ENCODE results near the gene NRXN3. TPM values are rescaled to one million over a fixed set of nuclear protein-coding genes. Genes with fewer than 3 reads are reported as not detected.

The NRXN3 gene
- total and polyA plus RNA-seq, 2 experiments from 2014 or later = 1.0 to 1.8 TPM

DNA sequence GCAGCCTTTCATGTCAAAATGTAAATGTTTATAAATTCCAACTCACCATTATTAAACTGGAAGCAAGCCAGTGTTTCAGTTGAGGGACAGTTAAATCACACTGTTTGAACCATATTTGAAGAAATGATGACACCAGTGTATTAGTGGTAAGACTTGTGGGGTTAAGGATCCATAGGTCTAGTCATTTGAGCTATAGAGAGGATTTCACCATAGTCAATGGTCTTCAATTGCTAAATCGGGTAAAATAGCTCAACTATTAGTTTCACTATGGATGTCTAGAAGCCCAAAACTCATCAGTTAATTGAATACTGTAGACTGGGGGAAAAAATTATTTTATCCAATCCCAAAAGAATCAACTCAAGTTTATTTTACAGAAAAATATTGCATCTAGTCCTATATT lies 659.1 kb downstream of the NRXN3 start:
- no peaks in the 10 kb centered on the region for H3K9me2 ChIP-seq (ENCODE audit: insufficient read depth)
- no peaks in the 10 kb centered on the region for H3K9me3 Mint-ChIP-seq
- H3K4me1 Mint-ChIP-seq = peaks cover 5% of the 10 kb centered on the region; the same call in 1 of the 3 replicates
- H2AFZ ChIP-seq = no peak overlapping the region
- no peaks in the 10 kb centered on the region for H3K36me3 Mint-ChIP-seq (ENCODE audit: low read depth)
- no peaks in the 10 kb centered on the region for H3K27me3 Mint-ChIP-seq (ENCODE audit: insufficient read depth, low read depth, poor library complexity)
- H3K27me3 ChIP-seq (ENCODE audit: insufficient read depth) = no peaks in the 10 kb centered on the region
- no peaks in the 10 kb centered on the region for H3K79me2 ChIP-seq (replicated peaks; ENCODE audit: insufficient read depth)
- H3F3A ChIP-seq (replicated peaks; ENCODE audit: low read depth) = no peaks in the 10 kb centered on the region
- H3K36me3 ChIP-seq (ENCODE audit: insufficient read depth) = no peaks in the 10 kb centered on the region
- DNase-seq (ENCODE audit: low spot score) (no peak), ATAC-seq (no peak)
- no peak overlapping the region for H3K4me3 Mint-ChIP-seq
- H3K27ac ChIP-seq (ENCODE audit: low read depth) = no peak overlapping the region
- no peak overlapping the region for H3K4me3 ChIP-seq
- no peaks in the 10 kb centered on the region for H4K20me1 ChIP-seq (replicated peaks; ENCODE audit: insufficient read depth)
- no peaks in the 10 kb centered on the region for H3K4me1 ChIP-seq (ENCODE audit: insufficient read depth)
- no peak overlapping the region for H3K4me2 ChIP-seq
- no peak overlapping the region for H3K27ac Mint-ChIP-seq
- TF ChIP-seq, protein P1, sequence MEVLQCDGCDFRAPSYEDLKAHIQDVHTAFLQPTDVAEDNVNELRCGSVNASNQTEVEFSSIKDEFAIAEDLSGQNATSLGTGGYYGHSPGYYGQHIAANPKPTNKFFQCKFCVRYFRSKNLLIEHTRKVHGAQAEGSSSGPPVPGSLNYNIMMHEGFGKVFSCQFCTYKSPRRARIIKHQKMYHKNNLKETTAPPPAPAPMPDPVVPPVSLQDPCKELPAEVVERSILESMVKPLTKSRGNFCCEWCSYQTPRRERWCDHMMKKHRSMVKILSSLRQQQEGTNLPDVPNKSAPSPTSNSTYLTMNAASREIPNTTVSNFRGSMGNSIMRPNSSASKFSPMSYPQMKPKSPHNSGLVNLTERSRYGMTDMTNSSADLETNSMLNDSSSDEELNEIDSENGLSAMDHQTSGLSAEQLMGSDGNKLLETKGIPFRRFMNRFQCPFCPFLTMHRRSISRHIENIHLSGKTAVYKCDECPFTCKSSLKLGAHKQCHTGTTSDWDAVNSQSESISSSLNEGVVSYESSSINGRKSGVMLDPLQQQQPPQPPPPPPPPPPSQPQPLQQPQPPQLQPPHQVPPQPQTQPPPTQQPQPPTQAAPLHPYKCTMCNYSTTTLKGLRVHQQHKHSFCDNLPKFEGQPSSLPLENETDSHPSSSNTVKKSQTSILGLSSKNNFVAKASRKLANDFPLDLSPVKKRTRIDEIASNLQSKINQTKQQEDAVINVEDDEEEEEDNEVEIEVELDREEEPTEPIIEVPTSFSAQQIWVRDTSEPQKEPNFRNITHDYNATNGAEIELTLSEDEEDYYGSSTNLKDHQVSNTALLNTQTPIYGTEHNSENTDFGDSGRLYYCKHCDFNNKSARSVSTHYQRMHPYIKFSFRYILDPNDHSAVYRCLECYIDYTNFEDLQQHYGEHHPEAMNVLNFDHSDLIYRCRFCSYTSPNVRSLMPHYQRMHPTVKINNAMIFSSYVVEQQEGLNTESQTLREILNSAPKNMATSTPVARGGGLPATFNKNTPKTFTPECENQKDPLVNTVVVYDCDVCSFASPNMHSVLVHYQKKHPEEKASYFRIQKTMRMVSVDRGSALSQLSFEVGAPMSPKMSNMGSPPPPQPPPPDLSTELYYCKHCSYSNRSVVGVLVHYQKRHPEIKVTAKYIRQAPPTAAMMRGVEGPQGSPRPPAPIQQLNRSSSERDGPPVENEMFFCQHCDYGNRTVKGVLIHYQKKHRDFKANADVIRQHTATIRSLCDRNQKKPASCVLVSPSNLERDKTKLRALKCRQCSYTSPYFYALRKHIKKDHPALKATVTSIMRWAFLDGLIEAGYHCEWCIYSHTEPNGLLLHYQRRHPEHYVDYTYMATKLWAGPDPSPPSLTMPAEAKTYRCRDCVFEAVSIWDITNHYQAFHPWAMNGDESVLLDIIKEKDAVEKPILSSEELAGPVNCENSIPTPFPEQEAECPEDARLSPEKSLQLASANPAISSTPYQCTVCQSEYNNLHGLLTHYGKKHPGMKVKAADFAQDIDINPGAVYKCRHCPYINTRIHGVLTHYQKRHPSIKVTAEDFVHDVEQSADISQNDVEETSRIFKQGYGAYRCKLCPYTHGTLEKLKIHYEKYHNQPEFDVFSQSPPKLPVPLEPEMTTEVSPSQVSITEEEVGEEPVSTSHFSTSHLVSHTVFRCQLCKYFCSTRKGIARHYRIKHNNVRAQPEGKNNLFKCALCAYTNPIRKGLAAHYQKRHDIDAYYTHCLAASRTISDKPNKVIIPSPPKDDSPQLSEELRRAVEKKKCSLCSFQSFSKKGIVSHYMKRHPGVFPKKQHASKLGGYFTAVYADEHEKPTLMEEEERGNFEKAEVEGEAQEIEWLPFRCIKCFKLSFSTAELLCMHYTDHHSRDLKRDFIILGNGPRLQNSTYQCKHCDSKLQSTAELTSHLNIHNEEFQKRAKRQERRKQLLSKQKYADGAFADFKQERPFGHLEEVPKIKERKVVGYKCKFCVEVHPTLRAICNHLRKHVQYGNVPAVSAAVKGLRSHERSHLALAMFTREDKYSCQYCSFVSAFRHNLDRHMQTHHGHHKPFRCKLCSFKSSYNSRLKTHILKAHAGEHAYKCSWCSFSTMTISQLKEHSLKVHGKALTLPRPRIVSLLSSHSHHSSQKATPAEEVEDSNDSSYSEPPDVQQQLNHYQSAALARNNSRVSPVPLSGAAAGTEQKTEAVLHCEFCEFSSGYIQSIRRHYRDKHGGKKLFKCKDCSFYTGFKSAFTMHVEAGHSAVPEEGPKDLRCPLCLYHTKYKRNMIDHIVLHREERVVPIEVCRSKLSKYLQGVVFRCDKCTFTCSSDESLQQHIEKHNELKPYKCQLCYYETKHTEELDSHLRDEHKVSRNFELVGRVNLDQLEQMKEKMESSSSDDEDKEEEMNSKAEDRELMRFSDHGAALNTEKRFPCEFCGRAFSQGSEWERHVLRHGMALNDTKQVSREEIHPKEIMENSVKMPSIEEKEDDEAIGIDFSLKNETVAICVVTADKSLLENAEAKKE (CRISPR knock-in tag; IDR thresholded peaks at IDR 0.05) = no peak
- TF ChIP-seq, protein P2, sequence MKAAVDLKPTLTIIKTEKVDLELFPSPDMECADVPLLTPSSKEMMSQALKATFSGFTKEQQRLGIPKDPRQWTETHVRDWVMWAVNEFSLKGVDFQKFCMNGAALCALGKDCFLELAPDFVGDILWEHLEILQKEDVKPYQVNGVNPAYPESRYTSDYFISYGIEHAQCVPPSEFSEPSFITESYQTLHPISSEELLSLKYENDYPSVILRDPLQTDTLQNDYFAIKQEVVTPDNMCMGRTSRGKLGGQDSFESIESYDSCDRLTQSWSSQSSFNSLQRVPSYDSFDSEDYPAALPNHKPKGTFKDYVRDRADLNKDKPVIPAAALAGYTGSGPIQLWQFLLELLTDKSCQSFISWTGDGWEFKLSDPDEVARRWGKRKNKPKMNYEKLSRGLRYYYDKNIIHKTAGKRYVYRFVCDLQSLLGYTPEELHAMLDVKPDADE (IDR thresholded peaks at IDR 0.05) = no peak
- TF ChIP-seq, protein P3, sequence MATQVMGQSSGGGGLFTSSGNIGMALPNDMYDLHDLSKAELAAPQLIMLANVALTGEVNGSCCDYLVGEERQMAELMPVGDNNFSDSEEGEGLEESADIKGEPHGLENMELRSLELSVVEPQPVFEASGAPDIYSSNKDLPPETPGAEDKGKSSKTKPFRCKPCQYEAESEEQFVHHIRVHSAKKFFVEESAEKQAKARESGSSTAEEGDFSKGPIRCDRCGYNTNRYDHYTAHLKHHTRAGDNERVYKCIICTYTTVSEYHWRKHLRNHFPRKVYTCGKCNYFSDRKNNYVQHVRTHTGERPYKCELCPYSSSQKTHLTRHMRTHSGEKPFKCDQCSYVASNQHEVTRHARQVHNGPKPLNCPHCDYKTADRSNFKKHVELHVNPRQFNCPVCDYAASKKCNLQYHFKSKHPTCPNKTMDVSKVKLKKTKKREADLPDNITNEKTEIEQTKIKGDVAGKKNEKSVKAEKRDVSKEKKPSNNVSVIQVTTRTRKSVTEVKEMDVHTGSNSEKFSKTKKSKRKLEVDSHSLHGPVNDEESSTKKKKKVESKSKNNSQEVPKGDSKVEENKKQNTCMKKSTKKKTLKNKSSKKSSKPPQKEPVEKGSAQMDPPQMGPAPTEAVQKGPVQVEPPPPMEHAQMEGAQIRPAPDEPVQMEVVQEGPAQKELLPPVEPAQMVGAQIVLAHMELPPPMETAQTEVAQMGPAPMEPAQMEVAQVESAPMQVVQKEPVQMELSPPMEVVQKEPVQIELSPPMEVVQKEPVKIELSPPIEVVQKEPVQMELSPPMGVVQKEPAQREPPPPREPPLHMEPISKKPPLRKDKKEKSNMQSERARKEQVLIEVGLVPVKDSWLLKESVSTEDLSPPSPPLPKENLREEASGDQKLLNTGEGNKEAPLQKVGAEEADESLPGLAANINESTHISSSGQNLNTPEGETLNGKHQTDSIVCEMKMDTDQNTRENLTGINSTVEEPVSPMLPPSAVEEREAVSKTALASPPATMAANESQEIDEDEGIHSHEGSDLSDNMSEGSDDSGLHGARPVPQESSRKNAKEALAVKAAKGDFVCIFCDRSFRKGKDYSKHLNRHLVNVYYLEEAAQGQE (IDR thresholded peaks at IDR 0.05; ENCODE audit: unreplicated experiment) = no peak
- TF ChIP-seq POLR2AphosphoS5 (IDR thresholded peaks at IDR 0.05; ENCODE audit: low read depth) = no peak
- no peak for TF ChIP-seq CREB1 (CRISPR knock-in tag; IDR thresholded peaks at IDR 0.05; ENCODE audit: low read depth)
- no peak for TF ChIP-seq ZNF331 (CRISPR knock-in tag; IDR thresholded peaks at IDR 0.05; ENCODE audit: low read depth)
- no peak for TF ChIP-seq EZH2phosphoT487 (IDR thresholded peaks at IDR 0.05; ENCODE audit: unreplicated experiment)
- no peak for TF ChIP-seq NANOG (IDR thresholded peaks at IDR 0.05; ENCODE audit: borderline replicate concordance)
- TF ChIP-seq, protein P4, sequence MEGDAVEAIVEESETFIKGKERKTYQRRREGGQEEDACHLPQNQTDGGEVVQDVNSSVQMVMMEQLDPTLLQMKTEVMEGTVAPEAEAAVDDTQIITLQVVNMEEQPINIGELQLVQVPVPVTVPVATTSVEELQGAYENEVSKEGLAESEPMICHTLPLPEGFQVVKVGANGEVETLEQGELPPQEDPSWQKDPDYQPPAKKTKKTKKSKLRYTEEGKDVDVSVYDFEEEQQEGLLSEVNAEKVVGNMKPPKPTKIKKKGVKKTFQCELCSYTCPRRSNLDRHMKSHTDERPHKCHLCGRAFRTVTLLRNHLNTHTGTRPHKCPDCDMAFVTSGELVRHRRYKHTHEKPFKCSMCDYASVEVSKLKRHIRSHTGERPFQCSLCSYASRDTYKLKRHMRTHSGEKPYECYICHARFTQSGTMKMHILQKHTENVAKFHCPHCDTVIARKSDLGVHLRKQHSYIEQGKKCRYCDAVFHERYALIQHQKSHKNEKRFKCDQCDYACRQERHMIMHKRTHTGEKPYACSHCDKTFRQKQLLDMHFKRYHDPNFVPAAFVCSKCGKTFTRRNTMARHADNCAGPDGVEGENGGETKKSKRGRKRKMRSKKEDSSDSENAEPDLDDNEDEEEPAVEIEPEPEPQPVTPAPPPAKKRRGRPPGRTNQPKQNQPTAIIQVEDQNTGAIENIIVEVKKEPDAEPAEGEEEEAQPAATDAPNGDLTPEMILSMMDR (conservative IDR thresholded peaks at IDR 0.05; ENCODE audit: low read depth in 2 of 2) = no peak
- no peak for TF ChIP-seq JUNB (IDR thresholded peaks at IDR 0.05; ENCODE audit: unreplicated experiment)
- no peak for TF ChIP-seq STAT1 (IDR thresholded peaks at IDR 0.05; ENCODE audit: unreplicated experiment)
- no peak for TF ChIP-seq ZNF114 (CRISPR knock-in tag; IDR thresholded peaks at IDR 0.05)
- no peak for TF ChIP-seq EZH2 (IDR thresholded peaks at IDR 0.05; ENCODE audit: low read depth, unreplicated experiment)

Data from GM23338 (cell line).